HPDE6-E6E7 (cell line): ENCODE measurements around the gene DUOXA1.
"Not testable (repeated sequence)": the region's sequence is repeated elsewhere in the genome, so short reads cannot be mapped to it uniquely, and the experiment has no call there.

Source experiments
- DNase-seq: peaks from one replicate; pipeline ENCODE4 v3.0.0; 2011; ENCODE audit warnings: missing footprints; ENCODE audit errors: extremely low spot score

The DUOXA1 gene

DNA sequence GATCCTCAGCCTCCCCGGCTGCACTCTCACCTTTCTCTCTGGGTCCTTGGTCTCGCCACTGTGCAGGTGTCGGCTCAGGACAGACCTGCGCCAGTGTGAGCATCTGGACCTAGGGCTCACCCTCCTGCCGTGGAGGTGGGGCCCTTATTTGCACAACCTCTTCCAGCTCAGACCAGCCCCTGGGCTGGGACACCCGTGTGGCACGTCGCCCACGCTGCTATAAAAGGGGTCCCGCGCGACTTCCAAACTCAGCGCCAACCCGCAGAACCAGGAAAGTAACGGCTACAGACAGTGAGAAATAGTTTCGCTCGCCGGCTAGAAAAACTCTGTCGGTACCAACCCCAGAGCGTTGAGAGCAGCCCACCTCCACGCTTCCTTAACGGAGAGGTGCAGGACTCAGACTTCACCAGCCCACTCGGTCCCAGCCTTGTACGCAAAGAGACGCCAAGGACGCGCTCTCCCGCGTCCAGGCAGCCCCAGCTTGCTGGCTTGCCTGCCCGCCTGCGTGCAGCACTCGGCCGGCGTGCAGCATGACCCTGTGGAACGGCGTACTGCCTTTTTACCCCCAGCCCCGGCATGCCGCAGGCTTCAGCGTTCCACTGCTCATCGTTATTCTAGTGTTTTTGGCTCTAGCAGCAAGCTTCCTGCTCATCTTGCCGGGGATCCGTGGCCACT, 15.5 kb downstream of the DUOXA1 start, which contains the start of the genes DUOX2 and DUOXA2:
TSS of gene DUOX2 (minus strand) at position 97 of the 675 bp plus-strand sequence. CDS start 761 bp downstream, outside the sequence.
TSS of gene DUOXA2 (plus strand) at position 251 of the 675 bp plus-strand sequence. CDS start at position 531, 280 bp downstream.
- no peak for DNase-seq

DNA sequence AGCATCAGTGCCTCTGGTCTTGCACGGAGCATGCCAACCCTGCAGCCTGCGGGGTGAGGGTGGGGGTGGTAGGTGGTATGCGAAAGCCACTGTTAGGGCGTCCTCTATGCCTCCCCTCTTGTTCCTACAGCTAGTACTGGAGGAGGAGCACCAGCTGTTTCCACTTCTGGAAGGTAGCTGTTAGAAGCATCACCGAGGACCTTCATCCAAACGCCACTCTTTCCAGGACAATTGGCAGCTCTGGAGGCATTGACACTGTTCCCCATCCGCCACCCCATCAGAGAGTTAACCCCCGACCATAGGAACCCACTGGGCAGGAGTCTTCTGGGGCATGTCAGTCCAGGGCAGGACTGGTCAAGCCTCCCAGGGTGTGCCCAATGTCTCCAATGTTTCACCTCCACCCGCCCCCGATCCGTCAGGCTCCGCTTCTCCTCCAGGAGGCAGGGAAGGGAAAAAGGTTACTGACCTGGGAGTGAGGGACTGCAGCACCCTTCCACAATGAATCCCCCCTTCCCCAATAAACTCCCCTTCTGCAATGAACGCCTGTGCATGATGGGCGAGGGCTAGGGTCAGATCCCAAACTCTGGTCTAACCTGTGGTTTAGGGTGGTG, 16.2 kb downstream of the DUOXA1 start:
- DNase-seq: no peak

DNA sequence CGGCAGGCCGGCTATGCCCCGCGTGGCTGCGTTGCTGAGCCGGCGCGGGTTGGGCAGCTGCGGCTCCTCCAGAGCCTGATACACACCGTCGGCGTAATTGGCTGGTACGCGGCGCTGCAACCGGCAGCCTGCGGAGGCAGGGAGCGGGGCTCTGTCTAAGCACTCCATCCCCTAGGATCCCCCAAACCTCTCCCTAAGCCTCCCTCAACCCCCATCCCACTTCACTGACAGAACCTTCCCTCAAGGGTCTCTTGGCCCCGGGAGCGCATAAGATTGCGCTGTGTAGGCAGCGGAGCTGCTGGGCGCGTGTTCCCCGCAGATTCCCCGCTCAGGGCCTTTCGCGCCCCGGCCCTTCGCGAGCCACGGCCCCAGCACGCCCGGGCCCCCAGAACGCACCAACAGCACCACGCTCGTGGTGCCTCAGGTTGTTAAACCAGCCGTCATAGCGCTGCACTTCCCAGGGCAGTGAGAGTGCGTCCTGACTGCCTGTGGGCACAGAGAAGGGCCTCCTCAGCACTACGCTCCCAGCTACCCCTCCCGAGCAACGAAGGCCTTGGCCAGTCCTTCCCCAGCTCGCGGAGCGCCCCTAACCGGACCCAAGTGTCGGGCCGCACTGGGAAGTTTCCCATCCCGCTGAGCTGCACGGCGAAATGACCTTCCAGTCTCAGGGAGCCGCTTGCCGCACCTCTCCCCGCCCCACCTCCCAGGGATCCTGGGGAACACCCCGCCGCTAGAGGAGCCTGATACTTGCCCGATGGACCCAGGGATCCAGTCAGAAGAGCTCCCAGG, 16.9 kb downstream of the DUOXA1 start:
- no peak for DNase-seq

DNA sequence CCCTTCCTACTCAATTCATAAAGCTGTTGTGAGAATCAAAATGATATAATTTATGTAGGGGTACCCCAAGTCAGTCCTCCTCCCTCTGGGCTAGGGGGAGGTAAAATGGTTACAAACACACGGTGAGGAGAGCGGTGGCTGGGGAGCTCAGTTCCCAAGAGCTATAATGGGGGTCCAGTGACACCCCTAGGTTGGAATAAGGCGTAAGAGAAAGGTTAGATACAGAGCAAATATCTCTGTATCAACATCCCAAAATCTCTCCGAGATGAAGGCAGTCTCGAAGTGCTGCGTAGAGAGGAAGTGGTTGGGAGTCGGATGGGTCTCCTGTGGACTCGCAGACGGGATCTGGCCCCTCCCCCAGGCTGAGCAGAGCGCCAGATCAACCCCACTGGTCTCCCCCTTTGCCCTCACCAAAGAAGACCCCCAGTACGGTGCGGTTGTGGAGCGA, 17.5 kb downstream of the DUOXA1 start:
- DNase-seq: no peak

DNA sequence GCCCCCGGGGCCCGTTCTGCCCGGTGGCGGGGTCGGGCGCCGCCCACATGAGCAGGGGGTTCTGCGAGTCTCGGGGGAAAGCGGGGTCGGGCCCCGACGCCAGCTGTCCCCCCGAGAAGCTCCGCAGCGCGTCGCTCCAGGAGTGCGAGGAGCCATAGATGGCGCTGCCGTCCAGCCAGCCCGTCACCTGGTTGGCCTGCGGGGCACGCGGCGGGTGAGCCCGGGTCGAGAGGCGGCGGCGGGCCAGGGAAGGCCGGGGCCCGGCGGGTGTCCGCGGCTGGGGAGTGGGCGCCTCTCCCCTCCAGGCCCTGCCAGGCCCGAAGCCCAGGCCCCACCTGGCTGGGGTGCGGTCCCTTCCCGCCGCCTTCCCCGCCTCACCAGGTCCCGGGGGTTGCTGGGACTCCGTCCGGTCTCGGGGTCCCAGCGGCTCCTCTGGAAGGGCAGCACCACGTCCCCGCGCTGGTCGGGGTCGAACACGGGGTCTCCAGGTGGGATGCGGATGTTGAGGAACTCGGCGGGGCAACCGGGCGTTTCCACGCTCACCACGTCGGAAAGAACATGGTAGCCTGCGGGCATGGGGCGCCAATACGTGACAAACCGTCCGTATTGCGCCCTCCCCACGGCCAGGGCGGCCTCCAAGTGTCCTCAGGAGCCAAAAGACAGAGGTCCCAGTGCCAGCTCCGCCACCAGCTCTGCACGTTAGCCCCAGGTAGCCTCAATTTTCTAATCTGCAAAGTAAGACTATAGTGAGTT, 18.1 kb downstream of the DUOXA1 start:
- DNase-seq: no peak

DNA sequence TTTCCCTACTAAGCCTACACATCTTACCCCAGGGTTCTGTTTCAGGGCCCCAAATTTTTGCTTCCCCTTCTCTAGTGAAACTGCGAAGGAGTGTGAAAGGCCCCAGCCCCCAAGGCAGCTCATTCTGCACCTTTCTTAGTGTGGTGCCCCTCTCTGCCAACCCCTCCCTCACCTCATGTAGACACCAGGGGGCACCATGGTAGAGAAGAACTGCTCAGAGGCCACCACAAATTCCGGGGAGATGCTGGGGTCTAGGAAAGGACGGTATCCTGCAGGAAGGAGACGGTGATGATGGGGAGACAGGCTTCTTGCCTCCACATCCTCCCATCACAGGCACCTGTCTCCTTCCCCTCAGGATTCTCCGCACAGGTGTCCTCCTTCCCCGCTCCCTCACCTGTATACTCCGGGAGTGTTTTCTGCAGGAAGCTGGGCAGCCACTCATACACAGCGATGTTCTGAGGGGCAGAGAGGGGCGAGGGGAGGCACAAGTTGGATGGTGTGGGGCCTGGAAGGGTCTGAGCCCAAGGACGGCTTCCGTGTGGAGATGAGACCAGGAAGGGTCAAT, 19.3 kb downstream of the DUOXA1 start:
- DNase-seq: no peak

DNA sequence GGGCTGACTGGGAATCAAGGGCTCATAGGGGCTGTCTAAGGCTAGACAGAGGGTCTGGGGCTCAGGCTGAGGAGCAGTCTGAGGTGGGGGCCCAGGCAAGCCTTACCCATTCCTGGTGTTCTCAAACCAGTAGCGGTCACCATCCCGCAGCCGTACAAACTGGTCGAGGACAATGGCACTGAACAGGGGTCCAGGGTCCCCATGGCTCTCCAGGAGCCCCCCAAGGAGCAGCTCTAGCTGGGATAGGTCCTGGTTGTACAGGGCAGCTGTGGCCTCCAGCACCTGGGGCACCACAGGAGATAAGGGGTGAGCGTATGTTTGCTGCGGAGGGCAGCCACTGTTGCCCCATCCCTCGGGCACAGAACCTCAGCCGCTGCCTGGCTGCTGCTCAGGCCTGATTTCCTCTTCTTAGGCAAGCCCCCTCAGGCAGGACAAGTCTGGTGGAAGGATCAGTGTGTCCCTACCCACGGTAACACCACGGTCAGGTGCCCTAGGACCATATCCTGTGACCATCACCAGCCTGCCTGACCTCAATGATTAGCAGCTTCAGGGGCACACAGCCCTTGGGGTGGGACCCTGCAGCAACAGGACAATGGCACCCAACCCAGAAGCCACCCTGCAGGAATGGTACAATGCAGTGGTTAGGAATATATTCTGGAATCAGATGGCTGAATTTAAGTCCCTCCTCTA, 21.6 kb downstream of the DUOXA1 start:
- no peak for DNase-seq

DNA sequence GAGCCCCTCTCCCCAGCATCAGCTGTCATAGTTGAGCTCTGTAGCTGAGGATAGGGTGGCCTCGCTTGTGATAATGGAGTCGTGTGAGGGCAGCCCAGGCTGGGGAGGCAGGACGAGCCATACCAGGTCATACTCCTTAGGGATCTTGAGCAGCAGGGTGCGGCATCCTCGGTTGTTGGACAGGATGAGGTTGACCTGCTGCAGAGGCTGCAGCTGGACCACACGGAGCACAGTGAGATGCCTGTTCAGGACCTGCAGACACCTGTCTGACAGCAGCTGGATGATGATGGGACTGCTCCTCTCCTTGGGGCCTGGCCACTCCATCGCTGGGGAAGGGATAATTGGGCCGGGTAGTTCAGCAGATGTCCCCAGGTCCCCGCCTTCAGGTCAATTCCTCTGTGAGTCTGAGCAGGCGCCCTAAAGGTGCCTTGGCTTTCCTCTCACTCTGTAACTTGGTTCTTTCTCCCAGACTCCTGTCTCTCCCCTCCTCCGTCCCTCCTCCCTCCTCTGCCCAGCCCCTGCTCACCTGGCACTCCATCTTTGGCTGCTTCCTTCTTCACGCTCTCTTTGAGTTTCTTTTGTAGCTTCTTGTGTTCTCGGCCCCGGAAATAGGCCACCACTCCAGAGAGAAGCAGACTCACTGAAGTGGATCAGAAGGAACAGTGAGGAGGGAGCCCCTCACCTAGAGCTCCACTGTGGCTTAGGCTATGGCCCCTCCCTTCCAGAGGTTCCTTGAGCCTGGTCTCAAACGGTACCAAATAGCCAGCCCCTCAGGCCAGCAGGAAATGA, 23.5 kb downstream of the DUOXA1 start:
- DNase-seq: no peak

DNA sequence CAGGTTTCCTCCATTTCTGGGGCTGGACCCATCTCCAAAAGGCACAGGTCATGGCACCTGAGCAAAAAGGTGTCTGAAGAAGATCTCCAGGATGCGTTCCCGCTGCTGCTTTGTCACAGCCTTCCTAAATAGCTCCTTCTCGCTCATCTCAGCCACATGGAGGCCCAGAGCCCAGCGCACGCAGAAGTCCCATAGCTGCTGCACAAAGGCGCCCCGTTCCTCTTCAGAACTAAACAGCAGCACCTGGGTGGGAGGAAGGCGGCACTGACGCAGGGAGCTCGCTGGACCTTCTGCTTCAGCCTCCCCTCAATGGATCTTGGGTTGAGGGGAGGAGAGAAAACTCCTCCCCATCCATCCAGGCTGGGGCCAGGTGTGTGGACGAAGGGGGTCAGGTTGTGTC, 24.1 kb downstream of the DUOXA1 start:
- DNase-seq: no peak

DNA sequence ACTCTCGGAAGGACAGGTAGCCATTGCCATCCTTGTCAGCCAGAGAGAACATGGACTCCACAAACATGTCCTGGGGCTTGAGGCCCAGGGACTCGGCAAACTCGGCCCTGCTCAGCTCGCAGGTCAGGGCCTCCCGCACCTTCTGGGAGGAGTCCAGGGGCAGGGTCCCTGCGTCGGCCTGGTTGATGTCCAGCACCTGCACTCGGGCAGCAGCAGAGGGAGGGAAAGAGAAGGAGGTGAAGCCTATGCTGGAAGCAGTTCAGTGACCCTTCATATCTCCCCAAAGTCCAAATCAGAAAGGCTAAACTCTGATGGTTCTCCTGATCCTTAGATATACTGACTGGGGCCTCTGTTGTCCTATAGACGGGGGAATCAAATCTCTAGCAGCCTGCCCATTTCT, 25.5 kb downstream of the DUOXA1 start:
- DNase-seq: not testable (repeated sequence)

DNA sequence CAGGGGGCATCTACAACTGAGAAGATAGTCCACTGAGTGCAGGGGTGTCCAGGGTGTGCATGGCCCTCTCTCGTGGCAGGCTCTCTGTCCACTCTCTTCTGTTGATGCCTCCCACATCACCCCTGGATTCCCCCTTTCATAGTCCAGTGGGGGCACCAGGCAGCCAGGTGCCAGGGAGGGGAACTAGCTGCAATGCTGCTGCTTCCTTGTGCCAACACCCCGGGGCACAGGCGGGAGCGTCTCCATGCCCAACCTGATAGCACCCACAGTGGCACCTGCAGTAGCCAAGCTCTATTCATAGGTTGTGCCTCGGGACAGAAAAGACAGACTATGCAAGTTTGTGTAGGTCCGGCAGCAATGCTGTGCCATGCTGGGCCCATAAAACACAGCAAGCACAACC, 27.5 kb downstream of the DUOXA1 start:
- DNase-seq: no peak

DNA sequence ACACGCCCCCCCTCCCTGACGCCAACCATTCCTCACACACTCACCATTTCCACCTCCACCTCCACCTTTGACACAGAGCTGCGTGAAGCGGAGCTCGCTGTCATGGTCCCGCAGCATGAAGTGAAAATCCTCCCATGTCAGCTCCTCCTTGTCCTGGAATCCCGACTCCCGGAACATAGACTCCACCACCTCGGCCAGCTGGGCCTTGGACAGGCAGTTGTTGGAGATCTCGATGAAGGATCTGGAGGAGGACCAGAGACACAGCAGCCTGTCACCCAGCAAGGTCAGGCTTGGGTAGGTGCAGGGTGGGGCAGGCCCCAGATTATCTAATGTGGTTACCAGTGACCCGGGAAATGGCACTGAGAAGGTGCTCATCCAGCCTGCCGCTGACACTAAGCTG, 27.9 kb downstream of the DUOXA1 start:
- DNase-seq: no peak

DNA sequence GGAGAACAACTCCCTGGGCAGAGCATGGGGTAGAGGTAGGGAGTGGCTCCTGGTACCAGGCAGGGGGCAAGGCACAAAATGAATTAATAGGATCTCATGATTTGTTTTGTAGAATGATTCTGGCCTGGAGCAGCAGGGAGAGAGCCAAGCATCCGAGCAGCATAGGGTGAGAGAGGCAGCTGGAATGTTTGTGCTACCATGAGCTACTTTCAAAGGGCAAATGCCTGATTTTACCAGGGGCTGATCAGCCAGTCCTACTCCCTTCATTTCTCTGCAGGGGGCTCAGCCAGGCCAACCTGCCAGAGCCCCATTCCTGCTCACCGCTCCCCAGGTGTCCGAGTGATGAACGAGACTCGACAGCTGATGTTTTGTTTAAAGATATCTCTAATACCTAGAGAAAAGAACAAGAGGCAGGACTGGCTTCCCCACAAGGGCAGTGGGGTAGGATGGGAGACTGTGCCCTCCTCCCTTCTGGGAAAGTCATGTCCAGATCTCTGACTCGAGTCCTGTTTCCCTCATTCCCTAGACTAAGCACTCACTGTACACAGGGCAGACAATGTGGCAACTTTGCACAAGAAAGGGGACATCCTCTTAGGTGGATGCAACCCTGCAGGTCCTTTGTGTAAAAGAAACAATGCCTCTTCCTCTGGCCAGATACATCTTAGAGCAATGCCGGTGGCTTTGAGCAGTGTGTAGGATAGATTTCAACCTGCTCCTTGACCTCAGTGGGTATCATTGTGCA, 28.6 kb downstream of the DUOXA1 start:
- DNase-seq: no peak

DNA sequence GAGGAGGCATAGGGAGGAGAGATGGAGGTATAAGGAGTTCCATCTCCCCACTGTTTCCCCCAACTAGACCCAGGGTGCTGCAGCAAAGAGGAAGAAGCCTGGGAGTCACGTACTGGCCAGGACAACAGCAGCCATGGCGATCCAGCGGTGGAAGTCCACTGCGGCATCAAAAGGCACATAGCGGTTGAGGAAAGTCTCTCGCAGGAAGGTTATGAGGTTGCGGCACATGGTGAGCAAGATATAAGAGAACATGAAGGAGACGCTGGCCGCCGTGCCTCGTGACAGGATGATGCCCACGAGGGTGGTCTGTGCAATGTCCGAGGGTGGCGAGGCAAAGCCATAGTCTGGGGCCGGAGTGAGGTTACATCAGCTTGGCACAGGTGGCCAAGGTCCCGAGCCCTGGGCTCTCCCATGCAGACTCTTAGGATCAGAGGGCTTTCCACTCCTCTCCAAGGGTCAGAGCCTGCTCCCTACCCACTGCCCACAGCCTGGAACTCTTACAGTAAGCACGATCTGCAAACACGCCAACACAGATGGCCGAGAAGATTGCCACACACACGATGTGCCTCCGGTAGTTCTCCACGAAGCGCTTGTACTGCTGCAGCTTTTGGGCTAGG, 30.0 kb downstream of the DUOXA1 start:
- DNase-seq: no peak

DNA sequence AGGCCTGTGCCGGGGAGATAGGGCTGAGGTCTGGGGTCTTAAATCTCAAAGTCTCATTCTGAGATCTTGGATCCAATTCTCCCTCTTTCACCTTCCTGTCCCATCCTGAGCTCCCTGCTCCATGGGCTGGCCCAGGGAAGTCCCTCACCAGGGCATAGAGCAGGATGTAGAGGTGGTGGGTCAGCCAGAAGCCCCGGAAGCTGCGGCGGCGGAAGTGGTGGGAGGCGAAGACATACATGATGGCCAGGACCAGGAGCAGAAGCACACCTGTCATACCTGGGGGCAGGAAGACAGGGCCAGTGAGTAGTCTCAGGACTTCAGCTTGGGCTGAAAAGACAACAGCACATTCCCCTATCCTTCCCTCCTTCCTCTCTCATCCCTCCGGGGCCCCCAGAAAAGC, 32.2 kb downstream of the DUOXA1 start:
- DNase-seq: no peak

DNA sequence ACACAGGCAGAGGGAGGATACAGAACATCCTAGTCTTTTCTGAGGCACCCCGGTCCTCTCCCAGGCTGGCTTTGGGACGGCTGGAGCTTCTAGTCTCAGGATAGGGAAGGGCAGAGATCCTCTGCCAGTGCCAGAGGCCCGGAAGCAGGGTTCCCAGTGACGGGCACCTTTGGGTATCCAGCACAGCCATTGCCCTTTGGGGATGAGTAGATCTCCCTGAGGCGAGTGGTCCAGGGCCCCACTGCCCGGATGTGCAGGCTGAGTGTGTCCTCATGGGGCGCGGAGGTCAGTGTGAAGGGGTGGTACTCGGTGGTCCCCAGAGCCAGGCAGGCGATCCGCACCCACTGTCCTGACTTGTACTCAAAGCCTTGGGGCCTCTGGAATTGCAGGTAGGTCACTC, 34.0 kb downstream of the DUOXA1 start:
- no peak for DNase-seq

DNA sequence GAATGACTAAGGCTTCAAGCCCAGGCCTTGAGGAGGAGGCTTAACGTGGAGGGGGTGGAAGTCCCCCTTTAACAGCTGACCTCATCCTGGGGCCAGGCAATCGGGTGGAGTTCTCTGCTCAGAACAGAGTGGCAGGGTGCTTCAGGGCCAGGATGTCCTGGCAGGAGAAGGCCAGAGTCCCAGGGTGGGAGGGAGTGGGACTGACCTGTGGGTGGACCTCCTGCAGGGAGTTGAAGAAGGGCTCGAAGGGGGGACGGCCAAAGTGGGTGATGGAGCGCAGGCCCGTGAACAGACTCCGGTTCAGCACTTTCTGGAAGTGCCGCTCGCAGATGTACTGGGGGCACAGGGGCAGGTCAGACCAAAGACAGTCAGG, 35.3 kb downstream of the DUOXA1 start:
- DNase-seq: no peak

DNA sequence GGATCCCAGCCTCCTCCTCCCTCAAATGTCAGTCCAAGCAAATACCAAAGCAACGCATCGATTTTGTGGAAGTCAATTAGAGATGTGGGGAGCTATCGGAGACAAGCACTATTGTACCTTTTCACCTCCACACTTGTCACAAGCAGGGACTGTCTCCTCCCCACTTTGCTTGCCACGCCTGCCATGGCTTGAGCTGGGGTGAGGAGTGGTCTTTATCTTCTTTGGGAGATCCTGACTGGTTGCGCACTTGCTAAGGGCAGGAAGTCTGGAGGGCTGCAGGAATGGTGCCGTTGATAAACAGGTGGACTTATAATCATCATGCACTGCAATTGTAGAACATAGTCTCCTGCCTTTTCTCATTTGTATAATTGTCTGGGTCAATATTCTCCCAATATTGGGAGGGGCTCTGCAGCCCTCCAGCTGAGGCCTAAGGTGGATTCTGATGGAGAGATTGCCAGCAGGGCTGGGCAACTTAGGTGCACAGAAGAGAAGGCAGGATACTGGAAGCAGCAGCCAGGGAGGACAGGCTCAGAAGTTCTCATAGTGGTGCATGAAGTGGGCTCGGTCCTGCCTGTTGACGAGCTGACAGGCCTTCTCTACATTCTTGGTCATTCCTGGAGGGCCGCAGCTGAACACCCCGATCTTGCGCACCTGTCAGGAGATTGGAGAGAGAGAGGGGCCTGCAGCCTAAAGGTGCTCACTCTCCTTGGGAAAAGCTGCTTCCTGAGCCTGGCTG, 35.9 kb downstream of the DUOXA1 start:
- no peak for DNase-seq
